Myocyte (in vitro differentiated cells): Measurements from ENCODE around the gene ZNF729. TPM values are rescaled to one million over a fixed set of nuclear protein-coding genes. Genes with fewer than 3 reads are reported as not detected.
"Not testable (repeated sequence)": the region's sequence is repeated elsewhere in the genome, so short reads cannot be mapped to it uniquely, and the experiment has no call there.

Source experiments
- DNase-seq: peaks from one replicate; pipeline ENCODE4 v3.0.0-alpha.2; 2012; ENCODE audit warnings: low read depth
- polyA plus RNA-seq: library from polyadenylated mRNA; unstranded; fragments of >200 nt; gene quantifications from one replicate; pipeline ENCODE4 v1.2.1, GENCODE V29; 2012; ENCODE audit warnings: missing spikeins
- total RNA-seq: library from RNA; depleted of rRNA; stranded (reverse); fragments of >200 nt; gene quantifications from 2 replicates; pipeline ENCODE4 v1.2.3, GENCODE V29; 2014

The ZNF729 gene
- not detected in 2 replicates for total RNA-seq
- polyA plus RNA-seq = not detected

- DNase-seq = no peak
Observed at GRCh38 chr19:22286151-22286810, at the start of gene ZNF729. ZNF729 (plus strand) TSS chr19:22286441; CDS start chr19:22286526, 85 bp downstream.

DNA sequence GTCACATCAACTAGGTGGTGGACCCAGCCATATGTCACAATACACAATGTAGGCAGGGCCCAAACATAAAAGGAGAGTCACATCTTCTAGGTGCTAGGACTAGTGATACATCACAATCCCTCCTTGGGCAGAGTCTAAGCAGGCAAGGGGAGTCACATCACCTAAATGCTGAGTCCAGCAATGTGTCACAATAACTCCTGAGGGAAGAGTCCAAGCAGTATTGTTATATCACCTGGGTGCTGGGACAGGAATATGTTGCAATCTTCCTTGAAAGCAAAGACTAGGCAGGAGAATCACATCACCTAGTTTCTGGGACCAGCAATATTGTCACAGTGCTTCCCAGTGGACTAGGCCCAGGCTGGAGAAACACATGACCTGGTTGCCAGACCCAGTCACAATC, 29.4 kb upstream of the ZNF729 start:
- DNase-seq = no peak

GRCh38 chr19:22257381-22257780, 28.9 kb upstream of the ZNF729 start:
- DNase-seq = no peak

DNA sequence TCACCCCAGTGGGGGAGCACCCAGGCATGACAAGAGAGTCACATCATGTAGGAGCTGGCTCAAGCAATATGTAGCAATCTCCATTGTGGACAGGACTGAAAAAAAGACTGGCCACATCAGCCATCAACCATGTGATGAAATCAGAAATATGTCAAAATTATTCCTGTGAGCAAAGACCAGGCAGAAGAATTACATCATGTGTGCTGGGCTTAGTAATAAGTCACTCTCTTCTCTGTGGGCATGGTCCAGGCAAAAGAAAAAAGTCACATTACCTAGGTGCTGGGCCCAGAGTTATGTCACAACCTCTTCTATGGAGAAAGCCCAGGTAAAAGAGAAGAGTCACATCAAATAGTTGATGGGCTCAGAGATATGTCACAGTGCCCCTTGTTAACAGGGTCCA, 28.3 kb upstream of the ZNF729 start:
- no peak for DNase-seq

- no peak for DNase-seq
Observed at GRCh38 chr19:22260499-22260898, 25.7 kb upstream of the ZNF729 start.

DNA sequence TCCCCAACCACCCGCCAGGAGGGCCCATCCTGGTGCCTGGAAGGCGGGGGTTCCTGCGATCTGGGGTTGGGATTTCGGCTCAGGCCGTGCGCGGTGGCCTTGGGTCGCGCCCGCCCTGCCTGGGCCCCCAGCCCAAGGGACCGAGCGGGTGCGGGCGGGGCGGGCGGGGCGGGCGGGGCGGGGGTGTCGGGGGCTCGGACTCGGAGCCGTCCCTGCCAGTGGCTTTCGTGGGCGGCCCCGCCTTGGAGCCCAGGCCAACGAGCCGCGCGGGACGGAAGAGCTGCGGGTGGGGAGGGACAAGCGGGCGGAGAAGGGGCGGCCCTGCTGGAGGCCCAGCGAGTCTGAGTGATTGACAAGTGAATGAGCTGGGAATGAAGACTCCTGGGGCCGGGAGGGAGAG, 24.6 kb upstream of the ZNF729 start:
- DNase-seq = no peak

GRCh38 chr19:22263121-22263520, 23.1 kb upstream of the ZNF729 start:
- DNase-seq = no peak

GRCh38 chr19:22321554-22321953, 35.3 kb downstream of the ZNF729 start:
- DNase-seq = not testable (repeated sequence)

DNA sequence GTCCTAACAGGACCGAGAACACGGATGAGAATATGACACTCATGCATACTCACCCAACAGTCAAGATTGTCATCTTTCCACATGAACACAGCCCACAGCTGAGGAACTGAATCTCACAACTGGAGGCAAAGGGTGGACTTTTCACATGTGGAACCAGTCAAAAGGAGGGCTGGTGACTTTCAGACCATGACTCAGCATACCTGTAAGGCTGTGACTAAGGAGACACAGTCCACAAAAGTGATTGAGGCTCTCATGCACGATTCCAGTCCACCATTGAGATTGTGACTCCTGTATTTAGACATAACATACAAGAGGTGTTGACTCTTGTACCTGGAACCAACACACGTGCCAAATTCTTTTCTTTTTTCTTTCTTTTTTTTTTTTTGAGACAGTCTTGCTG, 40.0 kb downstream of the ZNF729 start:
- DNase-seq = no peak

DNA sequence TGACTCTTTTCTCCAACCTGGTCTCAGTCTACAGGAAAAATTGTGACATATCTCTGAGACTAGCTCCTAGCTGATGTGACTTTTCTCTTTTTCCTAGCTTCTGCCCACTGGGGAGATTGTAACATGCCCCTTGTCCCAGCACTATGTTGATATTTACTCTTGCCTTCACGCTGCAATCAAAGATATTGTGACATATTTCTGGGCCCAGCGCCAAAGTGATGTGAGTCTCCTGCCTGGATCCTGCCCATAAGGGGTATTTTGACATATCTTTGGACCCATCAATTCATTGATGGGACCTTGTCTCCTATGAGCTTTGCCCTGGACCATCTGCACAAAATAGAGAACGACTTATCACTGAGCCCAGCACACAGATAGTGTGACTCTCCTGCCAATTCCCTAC, 41.1 kb downstream of the ZNF729 start:
- DNase-seq = no peak

DNA sequence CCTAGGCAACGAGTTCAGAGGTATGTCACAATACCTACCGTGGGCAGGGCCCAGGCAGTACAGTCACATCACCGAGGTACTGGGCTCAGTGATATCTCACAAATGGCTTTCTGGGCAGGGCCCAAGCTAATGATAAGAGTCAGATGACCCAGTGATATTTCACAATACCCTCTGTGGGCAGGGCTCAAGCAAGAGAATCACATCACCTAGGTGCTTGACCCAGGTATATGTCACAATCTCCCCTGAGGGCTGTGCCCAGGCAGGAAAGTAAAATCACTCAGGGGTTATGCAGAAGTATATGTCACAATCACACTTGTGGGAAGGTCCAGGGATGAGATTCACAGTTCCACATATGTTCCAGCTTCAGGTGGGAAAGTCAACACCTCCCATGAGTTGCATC, 45.3 kb downstream of the ZNF729 start:
- DNase-seq = no peak

GRCh38 chr19:22332924-22333323, 46.7 kb downstream of the ZNF729 start:
- no peak for DNase-seq

DNA sequence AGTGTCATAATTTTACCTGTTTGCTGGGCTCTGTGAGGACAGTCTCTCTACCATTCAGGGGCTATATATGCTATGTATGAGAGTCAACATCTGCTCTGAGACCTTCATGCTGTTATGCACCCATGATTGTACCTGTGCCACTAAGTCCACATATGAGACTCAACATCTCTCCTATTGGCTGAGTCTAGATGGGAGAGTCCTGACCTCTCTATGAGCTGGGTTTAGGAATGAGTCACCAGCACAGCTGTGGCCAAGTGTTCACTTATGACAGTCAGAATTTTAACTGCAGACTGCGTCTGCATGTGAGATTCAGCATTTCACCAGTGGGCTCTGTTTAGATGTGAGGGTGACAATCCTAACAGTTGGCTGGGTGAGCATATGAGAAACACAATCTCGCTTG, 49.5 kb downstream of the ZNF729 start:
- DNase-seq = no peak

DNA sequence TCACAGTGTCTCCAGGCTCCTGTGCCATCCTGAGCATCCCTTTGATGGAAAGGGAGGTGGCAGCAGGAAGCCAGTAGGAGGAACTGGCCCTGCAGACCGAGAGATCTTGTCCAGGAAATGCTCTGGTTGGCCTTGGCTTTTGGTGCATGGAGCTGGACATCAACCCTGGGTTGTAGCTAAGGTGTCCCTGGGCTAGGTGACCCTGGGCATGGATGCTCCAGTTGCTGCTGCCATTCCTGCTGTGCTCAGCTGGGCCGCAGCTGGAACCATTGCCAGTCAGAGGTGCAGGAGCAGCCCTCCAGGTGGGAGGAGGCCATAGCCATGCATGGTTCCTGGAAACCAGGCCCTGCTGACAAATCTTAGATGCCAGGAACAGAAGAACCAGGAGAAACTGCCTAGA, 68.4 kb downstream of the ZNF729 start:
- DNase-seq = no peak

Other genes with a start within 250 kb of the ZNF729 start
- gene ZNF257, start 234.0 kb upstream of the ZNF729 start, total RNA-seq = not detected in 2 replicates
- gene ZNF676, start 89.5 kb upstream of the ZNF729 start, total RNA-seq = not detected in 2 replicates
- gene ZNF98, start 135.9 kb downstream of the ZNF729 start, total RNA-seq = not detected in 2 replicates